Measurements from ENCODE around the gene CPNE7. TPM values are rescaled to one million over a fixed set of nuclear protein-coding genes. Genes with fewer than 3 reads are reported as not detected.

CPNE7 gene
- total and polyA plus RNA-seq, 2 of the 13 experiments (the other 11 are each of a cell fraction or from before 2014, with no cell fraction given) = 0.59 TPM; not detected in 1

GRCh38 chr16:89564476-89565255 lies 10.9 kb upstream of the CPNE7 start (continued):
- TF ChIP-seq MTERF4 (CRISPR knock-in tag; IDR thresholded peaks at IDR 0.05) (0 out of 2 replicates have a peak, but pooled peaks have one; percentile 15), ZBTB46 (CRISPR knock-in tag; IDR thresholded peaks at IDR 0.05; ENCODE audit: borderline replicate concordance) (0 out of 2 replicates have a peak, but pooled peaks have one; percentile 13), ZNF354B (CRISPR knock-in tag; IDR thresholded peaks at IDR 0.05) (no peak), YY1 (IDR thresholded peaks at IDR 0.05; ENCODE audit: insufficient read depth, insufficient replicate concordance, low read depth, low read length) (no peak), GLMP (CRISPR knock-in tag; IDR thresholded peaks at IDR 0.05; ENCODE audit: borderline replicate concordance) (no peak), ZBTB37 (CRISPR knock-in tag; IDR thresholded peaks at IDR 0.05) (0 out of 2 replicates have a peak, but pooled peaks have one; percentile 22), RBM22 (optimal IDR thresholded peaks at IDR 0.05; ENCODE audit: low read length) (peak; percentile 98), NCOA5 (CRISPR knock-in tag; IDR thresholded peaks at IDR 0.05) (0 out of 2 replicates have a peak, but pooled peaks have one; percentile 92), ZSCAN5A (CRISPR knock-in tag; IDR thresholded peaks at IDR 0.05; ENCODE audit: borderline replicate concordance) (0 out of 2 replicates have a peak, but pooled peaks have one; percentile 67), NFKB2 (CRISPR knock-in tag; IDR thresholded peaks at IDR 0.05; ENCODE audit: borderline replicate concordance) (no peak), HINFP (CRISPR knock-in tag; IDR thresholded peaks at IDR 0.05; ENCODE audit: low read depth) (peak; percentile 50; the same call in 1 of the 2 replicates), ZNF891 (CRISPR knock-in tag; IDR thresholded peaks at IDR 0.05) (peak; percentile 41; the same call in 1 of the 2 replicates), ZNF576 (CRISPR knock-in tag; IDR thresholded peaks at IDR 0.05) (0 out of 2 replicates have a peak, but pooled peaks have one; percentile 33), ZBTB33 (CRISPR knock-in tag; IDR thresholded peaks at IDR 0.05) (no peak), ZNF441 (CRISPR knock-in tag; IDR thresholded peaks at IDR 0.05; ENCODE audit: borderline replicate concordance) (peak; percentile 43; the same call in 1 of the 2 replicates)

All from HepG2 (cell line).